Right lobe of liver (tissue), 4 donors: ENCODE results near the gene ATP10A.

Experiments used
- CTCF ChIP-seq, 4 donors: fragments of 200-600 bp in 3 of 4; fragments of 450-650 bp in 1 of 4; IDR thresholded peaks; one replicate each; pipeline versions ENCODE4 v1.5.1 to v1.8.0; 2016 to 2022; ENCODE audit warnings: antibody characterized with exemption in 4 of 4, mild to moderate bottlenecking in 2 of 4
- POLR2A ChIP-seq: fragments of 450-650 bp; IDR thresholded peaks from one replicate; pipeline ENCODE4 v1.6.1; 2017; ENCODE audit warnings: antibody characterized with exemption, mild to moderate bottlenecking
- donor health status: DM: no; HTN: no; CAD: no.
- donor health status: DM: no; HTN: no; CAD: no.
- donor health status: DM: no; HTN: yes; CAD: no.

GRCh38 chr15:25668901-25669300, 194.2 kb downstream of the ATP10A start:
- no peak for TF ChIP-seq CTCF (IDR thresholded peaks at IDR 0.05)
- TF ChIP-seq POLR2A: no peak
